HG02588 (cell line): ENCODE results near the gene STXBP6.

Experiments used
- ATAC-seq: cut with Tn5 transposase; IDR thresholded peaks from one replicate; pipeline ENCODE4 v1.9.1; 2021; ENCODE audit warnings: mild to moderate bottlenecking, moderate library complexity; ENCODE audit not compliant: unreplicated experiment

The STXBP6 gene

GRCh38 chr14:25052921-25053320 lies 3.0 kb upstream of the STXBP6 start:
- ATAC-seq, result no peak

- no peak for ATAC-seq
These were observed 2.4 kb upstream of the STXBP6 start for GRCh38 chr14:25052385-25052784.

GRCh38 chr14:25050269-25051150 lies 563 bp upstream of the STXBP6 start:
- no peak for ATAC-seq

DNA sequence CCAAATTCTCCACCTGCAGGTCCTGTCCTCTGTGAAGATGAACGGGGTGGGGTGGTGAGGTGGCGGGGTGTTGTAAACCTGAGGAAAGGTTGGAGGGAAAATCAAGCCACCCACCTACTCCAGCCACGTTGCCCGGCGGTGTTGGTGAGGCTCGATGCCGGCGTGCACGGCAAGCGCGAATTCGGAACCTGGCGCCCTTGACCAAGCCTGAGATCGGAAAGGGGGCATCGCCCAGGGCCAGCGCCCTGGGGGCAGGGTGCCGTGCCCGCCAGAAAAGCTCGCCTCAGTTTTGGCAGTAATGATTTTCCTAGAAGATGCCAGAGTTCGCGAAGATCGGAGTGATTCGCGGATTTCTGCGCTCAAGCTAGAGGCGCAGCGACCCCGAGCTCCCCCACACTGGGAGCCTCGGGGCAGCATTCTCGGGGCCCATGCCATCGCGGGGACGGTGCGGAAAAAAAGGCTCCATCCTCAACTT lies 817 bp downstream of the STXBP6 start:
- ATAC-seq, result no peak

GRCh38 chr14:25048170-25049016 lies 1.6 kb downstream of the STXBP6 start:
- no peak for ATAC-seq

DNA sequence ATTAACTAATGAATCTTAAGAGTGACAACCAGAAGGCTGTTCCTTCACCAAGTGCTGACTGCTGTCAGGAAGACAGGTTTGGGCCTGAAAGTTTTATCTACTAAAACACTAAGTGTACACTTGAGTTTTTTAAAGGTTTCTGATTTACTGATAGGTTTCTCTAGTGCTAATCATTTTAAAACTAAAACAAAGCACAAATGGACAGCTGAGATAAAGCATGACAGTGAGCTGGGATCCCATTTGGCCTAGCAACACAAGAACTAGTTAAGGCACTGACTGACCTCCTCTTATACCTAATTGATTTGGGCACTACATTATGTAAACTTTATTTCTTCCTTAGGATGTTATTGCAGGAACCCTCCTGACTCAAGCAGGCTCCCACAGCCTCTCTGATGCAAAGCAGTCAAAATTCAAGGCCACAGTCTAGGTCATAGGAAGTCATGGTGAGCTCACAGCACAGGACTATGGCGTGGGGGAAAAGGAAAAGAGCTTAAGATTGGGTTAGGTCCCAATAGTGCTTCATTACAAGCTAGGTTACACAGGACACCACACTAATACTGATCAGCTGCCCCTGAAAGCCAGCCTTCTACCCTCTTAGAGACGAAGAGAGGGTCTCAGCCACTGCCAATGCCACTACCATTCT lies 3.5 kb downstream of the STXBP6 start:
- no peak for ATAC-seq

GRCh38 chr14:25044106-25044698 lies 5.7 kb downstream of the STXBP6 start:
- ATAC-seq, result no peak

DNA sequence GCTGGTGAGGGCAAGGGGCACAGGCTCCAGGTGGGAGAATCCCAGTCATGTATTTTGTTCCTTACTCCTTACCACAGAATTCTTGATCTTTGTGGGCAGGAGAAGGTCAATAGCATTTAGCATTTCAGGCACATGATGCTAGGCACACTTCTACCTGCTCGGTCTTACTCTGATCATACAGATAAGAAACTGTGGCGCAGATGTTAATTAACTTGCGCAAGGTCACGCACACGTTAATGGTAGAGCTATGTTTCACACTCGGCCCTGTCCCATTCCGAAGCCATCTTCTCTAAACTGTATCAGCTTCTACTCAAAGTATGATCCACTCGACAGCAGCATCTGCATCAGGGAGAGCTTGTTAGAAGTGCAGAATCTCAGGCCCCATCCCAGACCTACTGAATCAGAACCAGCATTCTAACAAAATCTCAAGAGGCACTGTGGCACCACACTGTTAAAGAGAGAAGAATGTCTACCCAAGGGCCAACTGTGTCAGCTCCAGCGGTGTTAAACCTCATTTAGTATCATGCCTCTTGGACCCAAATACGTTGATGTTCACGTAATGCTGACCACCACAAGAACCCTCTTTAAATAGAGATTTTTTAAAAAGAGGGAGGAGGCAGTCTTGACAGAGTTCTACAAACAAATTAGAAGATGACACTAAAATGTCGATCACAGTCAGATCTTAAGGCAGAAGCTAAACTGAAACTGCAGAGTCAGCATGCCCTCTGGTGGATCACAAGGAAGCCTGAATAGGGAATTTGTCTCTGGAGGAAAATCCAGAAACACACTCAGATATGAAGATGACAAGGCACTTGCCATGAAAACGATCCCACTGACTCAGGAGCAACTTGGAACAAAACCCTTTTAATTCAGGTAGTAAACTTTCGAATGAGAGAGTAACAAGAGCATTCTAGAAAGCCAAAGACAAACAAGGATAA lies 7.3 kb downstream of the STXBP6 start:
- ATAC-seq, result no peak

- ATAC-seq, result no peak
These were observed 8.0 kb downstream of the STXBP6 start for GRCh38 chr14:25041898-25042297.

GRCh38 chr14:25041484-25041883 lies 8.5 kb downstream of the STXBP6 start:
- no peak for ATAC-seq

GRCh38 chr14:25039933-25040332 lies 10.0 kb downstream of the STXBP6 start:
- ATAC-seq, result no peak

DNA sequence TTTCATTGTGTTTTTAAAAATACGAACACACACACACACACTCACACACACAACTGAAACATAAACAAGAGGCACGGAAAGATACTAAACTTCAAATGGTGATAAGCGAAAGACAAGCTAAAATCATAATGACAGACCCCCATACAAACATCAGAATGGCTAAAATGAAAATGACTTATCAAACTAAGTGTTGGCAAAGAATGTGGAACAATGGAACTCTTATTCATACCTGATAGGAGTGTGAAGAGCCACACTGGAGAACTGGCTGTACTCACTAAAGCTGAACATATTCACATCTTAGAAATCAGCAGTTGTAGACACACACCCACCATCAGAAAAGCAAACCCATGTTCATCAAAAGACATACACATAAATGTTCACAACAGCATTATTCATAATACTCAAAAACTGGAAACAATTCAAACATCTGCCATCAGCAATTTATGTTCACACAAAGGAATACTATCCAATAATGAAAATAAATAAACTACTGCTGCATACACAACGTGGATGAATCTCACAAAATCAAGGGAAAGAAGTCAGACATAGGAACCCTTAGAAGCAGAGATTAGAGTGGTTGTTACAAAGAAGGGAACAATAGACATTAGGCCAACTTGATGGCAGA lies 11.8 kb downstream of the STXBP6 start:
- ATAC-seq, result no peak

GRCh38 chr14:25037032-25037431 lies 12.9 kb downstream of the STXBP6 start:
- no peak for ATAC-seq

DNA sequence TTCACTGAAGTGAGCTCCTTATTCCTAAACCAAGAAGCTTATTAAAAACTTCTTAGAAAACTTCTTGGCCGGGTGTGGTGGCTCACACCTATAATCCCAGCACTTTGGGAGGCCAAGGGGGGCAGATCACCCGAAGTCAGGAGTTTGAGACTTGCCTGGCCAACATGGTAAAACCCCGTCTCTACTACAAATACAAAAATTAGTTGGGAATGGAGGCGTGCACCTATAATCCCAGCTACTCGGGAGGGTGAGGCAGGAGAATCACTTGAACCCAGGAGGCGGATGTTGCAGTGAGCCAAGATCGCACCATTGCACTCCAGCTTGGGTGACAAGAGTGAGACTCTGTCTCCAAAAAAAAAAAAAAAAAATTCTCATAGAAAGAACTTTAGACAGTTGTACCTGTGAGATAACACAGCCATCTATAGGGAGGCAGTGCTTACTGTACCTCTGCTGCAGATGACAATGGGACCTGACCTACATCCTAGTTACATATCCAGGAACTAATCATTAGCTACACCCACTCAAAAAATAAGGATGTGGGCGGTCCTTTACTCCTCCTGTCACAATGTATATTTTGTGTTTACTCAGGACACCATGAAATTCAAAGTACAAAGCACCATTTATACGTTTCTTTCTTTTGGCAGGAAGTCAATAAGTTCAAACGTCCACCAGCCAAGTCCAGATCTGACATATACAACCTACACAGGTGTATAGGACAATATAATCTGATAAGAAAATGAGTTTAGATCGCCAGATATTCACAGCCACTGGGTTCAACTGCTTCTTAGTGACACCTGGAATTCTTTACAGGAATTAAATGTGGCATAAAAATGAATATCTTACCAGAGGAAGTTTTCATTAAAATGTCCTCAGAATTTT lies 14.9 kb downstream of the STXBP6 start:
- ATAC-seq, result no peak

DNA sequence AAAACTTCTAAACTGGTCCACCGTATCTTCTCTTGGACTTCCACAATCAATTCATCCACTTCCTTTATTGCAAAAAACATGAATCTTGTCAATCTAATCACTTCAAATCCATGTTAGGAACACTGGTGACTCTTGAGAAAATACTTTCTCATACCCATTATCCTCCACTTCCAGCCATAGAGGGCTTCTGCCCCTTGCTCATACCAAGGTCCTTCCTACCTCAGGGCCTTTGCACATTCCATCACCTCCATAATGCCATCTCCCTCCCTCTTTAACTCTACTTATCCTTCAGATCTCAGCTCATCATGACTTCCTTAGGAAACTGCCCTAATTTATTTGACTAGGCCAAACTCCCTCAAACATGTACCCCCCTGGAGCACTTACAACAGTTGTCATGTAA lies 16.6 kb downstream of the STXBP6 start:
- ATAC-seq, result no peak

DNA sequence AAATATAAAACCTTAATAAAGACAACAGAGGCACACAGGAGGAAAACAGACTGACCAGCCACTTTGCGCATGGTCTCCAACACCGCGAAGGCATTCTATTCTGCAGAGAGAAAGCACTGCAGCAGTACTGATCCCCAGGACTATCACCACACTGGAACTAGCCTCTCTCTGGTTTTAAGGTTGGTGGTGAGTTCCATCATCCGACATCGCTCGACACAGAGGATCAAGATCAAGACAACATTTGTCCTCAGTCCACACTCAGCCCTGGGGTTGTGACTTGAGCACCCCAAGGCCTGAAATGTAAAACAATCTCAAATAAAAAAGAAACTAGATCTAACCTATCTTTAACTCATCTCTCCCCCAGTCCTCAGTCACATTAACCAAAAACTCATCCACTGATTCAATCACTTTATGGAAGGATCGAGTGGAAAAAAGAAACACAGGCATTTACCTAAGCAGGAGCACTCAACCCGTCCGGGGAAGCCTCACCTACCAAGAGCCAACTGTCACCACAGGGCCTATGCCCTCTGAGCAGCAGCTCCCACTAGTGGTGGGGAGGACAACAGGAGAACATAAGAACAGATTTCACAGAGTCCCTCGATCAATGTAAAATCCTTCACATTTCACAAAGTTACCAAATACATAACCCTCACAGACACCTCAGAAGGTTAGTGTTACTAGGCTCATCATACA lies 17.7 kb downstream of the STXBP6 start:
- peak; percentile 64 for ATAC-seq

DNA sequence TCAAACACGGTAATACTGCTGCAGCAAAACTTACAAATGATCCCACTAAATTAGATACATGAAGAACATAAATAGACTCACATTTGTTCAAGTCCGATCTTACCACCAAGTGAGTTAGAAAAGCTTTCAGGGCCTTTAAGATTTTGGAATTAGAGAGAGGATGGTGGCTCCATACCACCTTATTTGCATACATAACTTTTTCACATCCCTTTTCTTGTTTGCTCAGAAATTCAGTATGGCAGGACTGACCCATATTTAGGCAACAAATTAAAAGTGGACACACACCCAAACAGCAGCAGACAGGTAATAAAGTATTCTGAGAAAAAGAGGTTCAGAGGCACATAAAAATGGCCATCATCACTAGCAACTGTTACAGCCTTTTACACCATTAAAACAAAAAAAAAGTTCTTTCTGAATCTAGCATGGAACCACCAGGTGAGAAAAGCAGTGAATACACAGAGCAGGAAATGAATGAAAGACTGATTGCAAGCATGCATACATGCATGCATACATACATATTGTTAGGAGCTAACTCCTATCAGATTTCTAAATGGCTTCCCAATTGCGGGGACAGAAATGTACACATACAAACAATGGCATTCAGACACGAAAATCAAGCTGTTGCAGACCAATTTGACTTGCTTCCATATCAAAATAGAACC lies 23.3 kb downstream of the STXBP6 start:
- peak; percentile 55 for ATAC-seq
